Mesothelial cell of epicardium (in vitro differentiated cells): ENCODE measurements around the gene NRP1. TPM values are rescaled to one million over a fixed set of nuclear protein-coding genes. Genes with fewer than 3 reads are reported as not detected.
A peak's percentile ranks its signal among the peaks of the same experiment; 100 is the strongest.

Experiments
- DNase-seq, 2 experiments: peaks; one replicate each; pipeline ENCODE4 v3.0.0; 2021; ENCODE audit warnings: low spot score in 2 of 2; ENCODE audit not compliant: unreplicated experiment in 2 of 2
- H3K27ac Mint-ChIP-seq: 2 replicates; pipeline ENCODE4 v1.8.0; 2021; ENCODE audit warnings: mixed read lengths
- H3K27me3 Mint-ChIP-seq: 2 replicates; pipeline ENCODE4 v1.8.0; 2021; ENCODE audit warnings: low read depth, mixed read lengths
- H3K36me3 Mint-ChIP-seq: 2 replicates; pipeline ENCODE4 v1.8.0; 2021; ENCODE audit warnings: mixed read lengths
- H3K4me1 Mint-ChIP-seq: 2 replicates; pipeline ENCODE4 v1.8.0; 2021; ENCODE audit warnings: mixed read lengths
- H3K4me3 Mint-ChIP-seq: 2 replicates; pipeline ENCODE4 v1.8.0; 2021; ENCODE audit warnings: mild to moderate bottlenecking, moderate library complexity, mixed read lengths
- H3K9me3 Mint-ChIP-seq: 2 replicates; pipeline ENCODE4 v1.8.0; 2021; ENCODE audit warnings: mixed read lengths
- total RNA-seq: library from RNA; stranded (reverse); gene quantifications from 3 replicates; pipeline ENCODE4 v1.2.1, GENCODE V29; 2021
- TF ChIP-seq, protein P1 (sequence below): fragments of 200-600 bp; sonication (generic); IDR thresholded peaks from one replicate; pipeline ENCODE4 v1.5.0; 2021; ENCODE audit warnings: antibody characterized with exemption; ENCODE audit not compliant: unreplicated experiment

Gene NRP1
- total RNA-seq, 1 donor from 2014 or later, result 47.7 TPM

DNA sequence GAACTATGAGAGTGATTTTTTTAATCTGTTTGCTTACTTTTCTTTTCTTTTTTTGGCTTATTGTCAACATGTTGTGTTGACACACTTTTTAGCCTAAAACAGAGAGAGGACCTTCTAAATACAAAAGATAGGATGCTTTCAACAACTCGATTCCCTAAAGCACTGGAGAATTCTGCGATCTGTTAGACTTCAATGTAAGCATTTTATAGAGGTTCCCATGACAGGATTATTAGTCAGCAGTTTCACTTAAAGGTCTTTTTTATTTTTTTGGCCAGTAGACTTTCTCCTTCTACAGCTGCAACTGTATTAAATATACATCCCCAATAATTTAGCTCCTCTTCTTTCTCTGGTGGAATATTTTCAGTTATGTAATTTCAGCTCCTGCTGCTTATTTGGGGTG lies 12.7 kb upstream of the NRP1 start:
- Mint-ChIP-seq H3K4me3 (no peak overlapping the region), H3K4me1 (peaks cover 15% of the 10 kb centered on the region), H3K9me3 (peaks cover 4% of the 10 kb centered on the region), H3K36me3 (no peaks in the 10 kb centered on the region), H3K27me3 (no peaks in the 10 kb centered on the region), H3K27ac (no peak overlapping the region)
- TF ChIP-seq, protein P1, sequence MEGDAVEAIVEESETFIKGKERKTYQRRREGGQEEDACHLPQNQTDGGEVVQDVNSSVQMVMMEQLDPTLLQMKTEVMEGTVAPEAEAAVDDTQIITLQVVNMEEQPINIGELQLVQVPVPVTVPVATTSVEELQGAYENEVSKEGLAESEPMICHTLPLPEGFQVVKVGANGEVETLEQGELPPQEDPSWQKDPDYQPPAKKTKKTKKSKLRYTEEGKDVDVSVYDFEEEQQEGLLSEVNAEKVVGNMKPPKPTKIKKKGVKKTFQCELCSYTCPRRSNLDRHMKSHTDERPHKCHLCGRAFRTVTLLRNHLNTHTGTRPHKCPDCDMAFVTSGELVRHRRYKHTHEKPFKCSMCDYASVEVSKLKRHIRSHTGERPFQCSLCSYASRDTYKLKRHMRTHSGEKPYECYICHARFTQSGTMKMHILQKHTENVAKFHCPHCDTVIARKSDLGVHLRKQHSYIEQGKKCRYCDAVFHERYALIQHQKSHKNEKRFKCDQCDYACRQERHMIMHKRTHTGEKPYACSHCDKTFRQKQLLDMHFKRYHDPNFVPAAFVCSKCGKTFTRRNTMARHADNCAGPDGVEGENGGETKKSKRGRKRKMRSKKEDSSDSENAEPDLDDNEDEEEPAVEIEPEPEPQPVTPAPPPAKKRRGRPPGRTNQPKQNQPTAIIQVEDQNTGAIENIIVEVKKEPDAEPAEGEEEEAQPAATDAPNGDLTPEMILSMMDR, result no peak
- no peak for DNase-seq

DNA sequence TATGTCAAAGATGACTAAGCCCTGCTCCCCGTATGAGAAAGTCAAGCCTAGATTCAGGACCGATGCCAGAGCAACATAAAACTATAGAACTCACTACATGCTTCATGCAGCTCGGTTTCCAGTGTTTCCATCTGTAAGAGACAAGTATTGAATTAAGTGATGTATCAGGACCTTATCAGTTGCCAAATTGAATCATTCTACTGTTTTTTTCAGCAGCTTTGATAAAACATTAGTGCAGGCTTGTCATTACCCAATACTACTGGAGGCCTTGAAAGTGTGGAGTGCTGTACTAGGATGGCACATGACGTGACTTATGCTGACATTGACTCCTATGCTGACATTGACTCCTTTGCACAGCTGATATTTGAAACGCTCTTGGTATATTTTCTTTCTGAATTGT lies 10.8 kb upstream of the NRP1 start:
- Mint-ChIP-seq H3K27me3 (no peaks in the 10 kb centered on the region), H3K36me3 (no peaks in the 10 kb centered on the region), H3K4me1 (peaks cover 27% of the 10 kb centered on the region), H3K27ac (no peak overlapping the region), H3K4me3 (no peak overlapping the region), H3K9me3 (peaks cover 4% of the 10 kb centered on the region)
- TF ChIP-seq, protein P1, result no peak
- DNase-seq, result no peak

DNA sequence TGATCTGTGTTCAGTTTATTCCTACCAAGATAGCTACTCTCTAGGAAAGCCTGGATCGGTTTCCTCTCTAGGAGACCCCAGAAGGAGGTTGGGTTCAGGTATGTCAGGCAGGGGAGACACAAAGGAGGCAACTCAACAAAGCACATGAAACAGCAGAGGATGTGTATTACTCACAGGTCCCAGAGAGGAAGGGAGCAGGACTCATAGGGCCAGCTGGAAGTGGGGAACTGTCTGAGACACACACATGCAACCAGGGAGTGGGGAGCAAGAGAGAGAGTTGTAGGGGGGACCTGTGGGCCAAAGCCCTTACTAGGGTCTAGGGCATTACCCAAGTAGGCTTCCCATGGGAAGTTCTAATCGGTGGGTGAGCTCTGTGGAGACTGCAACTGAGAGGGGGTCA lies 10.2 kb upstream of the NRP1 start:
- Mint-ChIP-seq H3K4me1 (peaks cover 25% of the 10 kb centered on the region), H3K9me3 (peaks cover 4% of the 10 kb centered on the region), H3K27ac (no peak overlapping the region), H3K27me3 (no peaks in the 10 kb centered on the region), H3K4me3 (no peak overlapping the region), H3K36me3 (no peaks in the 10 kb centered on the region)
- DNase-seq, result no peak
- TF ChIP-seq, protein P1, result no peak

DNA sequence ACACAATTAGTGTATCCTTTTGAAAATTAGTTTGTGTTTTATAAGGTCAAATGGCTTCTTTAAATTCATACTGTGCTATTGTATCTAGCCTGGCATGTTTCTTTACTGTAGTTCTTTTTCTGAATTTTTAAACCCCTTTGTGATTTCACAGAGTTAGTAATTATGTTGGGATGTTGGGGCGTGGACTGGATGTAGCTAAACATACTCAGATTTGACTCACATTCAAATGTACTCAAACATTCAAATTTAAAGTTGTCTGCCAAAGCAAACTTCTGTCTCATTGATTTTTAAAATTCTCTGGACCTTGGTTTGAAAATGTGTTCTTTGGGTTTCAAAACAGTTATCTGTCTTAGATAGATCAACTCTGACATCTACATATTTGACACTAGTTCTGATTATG lies 7.2 kb upstream of the NRP1 start:
- peaks cover 4% of the 10 kb centered on the region for H3K9me3 Mint-ChIP-seq
- no peak overlapping the region for H3K4me3 Mint-ChIP-seq
- no peaks in the 10 kb centered on the region for H3K27me3 Mint-ChIP-seq
- TF ChIP-seq, protein P1, result no peak
- no peaks in the 10 kb centered on the region for H3K36me3 Mint-ChIP-seq
- peaks cover 34% of the 10 kb centered on the region for H3K4me1 Mint-ChIP-seq
- no peak for DNase-seq
- no peak overlapping the region for H3K27ac Mint-ChIP-seq

DNA sequence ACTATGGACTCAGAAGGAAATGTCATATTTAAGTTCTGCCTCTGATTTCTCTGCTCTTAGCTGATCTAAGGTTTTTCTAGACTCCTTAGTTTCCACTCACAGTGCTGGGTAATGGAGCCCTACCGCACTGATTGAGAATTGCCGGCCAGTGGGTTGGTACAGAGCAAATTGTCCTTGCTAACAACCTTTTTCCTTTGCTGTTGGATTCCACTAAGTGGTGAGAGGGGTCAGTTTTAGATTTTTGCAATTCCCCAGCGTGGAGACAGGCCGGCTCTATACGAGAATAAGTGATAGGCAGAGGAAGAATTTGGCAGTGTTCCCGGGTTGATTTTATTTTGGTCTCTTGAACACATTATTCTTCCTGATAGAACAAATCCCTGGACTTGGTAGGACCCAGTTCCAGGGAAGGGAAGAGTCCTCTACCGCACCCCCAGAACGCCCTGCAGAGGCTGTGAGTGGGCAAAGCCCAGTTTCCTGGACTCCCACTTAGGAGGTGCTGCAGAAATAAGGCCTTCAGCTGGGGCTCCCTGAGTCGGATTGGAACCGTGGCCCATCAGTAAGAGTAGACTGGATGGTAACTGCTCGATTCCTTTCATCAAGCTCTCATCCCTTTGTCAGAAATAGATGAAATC lies 3.0 kb upstream of the NRP1 start:
- no peak for DNase-seq
- peak overlapping the region; percentile 95 for H3K27ac Mint-ChIP-seq
- peaks cover 52% of the 10 kb centered on the region for H3K4me1 Mint-ChIP-seq
- TF ChIP-seq, protein P1, result no peak
- H3K36me3 Mint-ChIP-seq, result no peaks in the 10 kb centered on the region
- no peaks in the 10 kb centered on the region for H3K27me3 Mint-ChIP-seq
- peak overlapping the region; percentile 85 for H3K4me3 Mint-ChIP-seq
- H3K9me3 Mint-ChIP-seq, result no peaks in the 10 kb centered on the region
